GM15510 (cell line): ENCODE results near the gene BLOC1S1.

Experiments
- POLR2A ChIP-seq: IDR thresholded peaks from 3 replicates; pipeline ENCODE4 v1.6.1; 2011; ENCODE audit warnings: borderline replicate concordance; ENCODE audit not compliant: insufficient read length; ENCODE audit errors: extremely low read depth

Gene BLOC1S1

GRCh38 chr12:55741931-55742680 is 26.3 kb downstream of the BLOC1S1 start:
- TF ChIP-seq POLR2A = no peak

- TF ChIP-seq POLR2A = no peak
Observed at GRCh38 chr12:55742719-55743405, 27.0 kb downstream of the BLOC1S1 start, which contains the start of gene GDF11. GDF11 (plus strand) TSS chr12:55743122; CDS start chr12:55743317, 195 bp downstream.

GRCh38 chr12:55743406-55744339 is 27.8 kb downstream of the BLOC1S1 start:
- TF ChIP-seq POLR2A = no peak

GRCh38 chr12:55744340-55745030 is 28.6 kb downstream of the BLOC1S1 start:
- no peak for TF ChIP-seq POLR2A

- no peak for TF ChIP-seq POLR2A
Observed at GRCh38 chr12:55745361-55746173, 29.7 kb downstream of the BLOC1S1 start.

- no peak for TF ChIP-seq POLR2A
Observed at GRCh38 chr12:55746174-55746912, 30.5 kb downstream of the BLOC1S1 start.

GRCh38 chr12:55746913-55747231 is 31.0 kb downstream of the BLOC1S1 start:
- TF ChIP-seq POLR2A = no peak

GRCh38 chr12:55748230-55748993 is 32.6 kb downstream of the BLOC1S1 start:
- no peak for TF ChIP-seq POLR2A

GRCh38 chr12:55755246-55755645 is 39.4 kb downstream of the BLOC1S1 start:
- TF ChIP-seq POLR2A = no peak

- no peak for TF ChIP-seq POLR2A
Observed at GRCh38 chr12:55757701-55758100, 41.9 kb downstream of the BLOC1S1 start.

- TF ChIP-seq POLR2A = no peak
Observed at GRCh38 chr12:55760663-55761062, 44.8 kb downstream of the BLOC1S1 start.

- no peak for TF ChIP-seq POLR2A
Observed at GRCh38 chr12:55762646-55763045, 46.8 kb downstream of the BLOC1S1 start.
